Endothelial cell of umbilical vein (primary cell): ENCODE results near the gene OR6C6.

Experiments used
- EZH2 ChIP-seq: IDR thresholded peaks from 2 replicates; pipeline ENCODE4 v1.6.1; 2012; ENCODE audit warnings: borderline replicate concordance, low read depth, mild to moderate bottlenecking, moderate library complexity, low read length, inconsistent platforms; ENCODE audit not compliant: severe bottlenecking
- FOS ChIP-seq: IDR thresholded peaks from 2 replicates; pipeline ENCODE4 v1.6.1; 2011; ENCODE audit warnings: mild to moderate bottlenecking, low read length, moderate library complexity, borderline replicate concordance; ENCODE audit not compliant: insufficient read depth
- GATA2 ChIP-seq: IDR thresholded peaks from 2 replicates; pipeline ENCODE4 v1.7.0; 2011; ENCODE audit warnings: low read depth, mild to moderate bottlenecking, moderate library complexity, mixed read lengths, low read length; ENCODE audit not compliant: insufficient read length, insufficient read depth
- JUN ChIP-seq: IDR thresholded peaks from 2 replicates; pipeline ENCODE4 v1.6.1; 2011; ENCODE audit warnings: borderline replicate concordance, low read depth; ENCODE audit not compliant: insufficient read length, insufficient read depth
- MYC ChIP-seq: IDR thresholded peaks from one replicate; pipeline ENCODE4 v1.6.1; 2011; ENCODE audit warnings: mild to moderate bottlenecking, low read depth, low read length
- POLR2A ChIP-seq: IDR thresholded peaks from 2 replicates; pipeline ENCODE4 v1.6.1; 2012; ENCODE audit warnings: low read depth, mild to moderate bottlenecking, control low read depth, low read length
- POLR2AphosphoS5 ChIP-seq: IDR thresholded peaks from 2 replicates; pipeline ENCODE4 v1.6.1; 2012; ENCODE audit warnings: low read depth, mild to moderate bottlenecking, control low read depth, low read length, moderate library complexity; ENCODE audit not compliant: insufficient read depth
- TF ChIP-seq, protein P1 (sequence below), 2 donors: IDR thresholded peaks; 1 replicate in 1 of 2; 2 replicates in 1 of 2; pipeline ENCODE4 v1.5.1; 2011; ENCODE audit warnings: low read length in 2 of 2, mild to moderate bottlenecking in 2 of 2, moderate library complexity in 2 of 2, control low read depth in 1 of 2, inconsistent platforms in 1 of 2, low read depth in 1 of 2; ENCODE audit not compliant: insufficient read depth in 1 of 2; ENCODE audit errors: extremely low read depth in 1 of 2
- TF ChIP-seq, protein P2 (sequence below): IDR thresholded peaks from 2 replicates; pipeline ENCODE4 v1.6.1; 2011; ENCODE audit not compliant: insufficient read depth, insufficient read length

DNA sequence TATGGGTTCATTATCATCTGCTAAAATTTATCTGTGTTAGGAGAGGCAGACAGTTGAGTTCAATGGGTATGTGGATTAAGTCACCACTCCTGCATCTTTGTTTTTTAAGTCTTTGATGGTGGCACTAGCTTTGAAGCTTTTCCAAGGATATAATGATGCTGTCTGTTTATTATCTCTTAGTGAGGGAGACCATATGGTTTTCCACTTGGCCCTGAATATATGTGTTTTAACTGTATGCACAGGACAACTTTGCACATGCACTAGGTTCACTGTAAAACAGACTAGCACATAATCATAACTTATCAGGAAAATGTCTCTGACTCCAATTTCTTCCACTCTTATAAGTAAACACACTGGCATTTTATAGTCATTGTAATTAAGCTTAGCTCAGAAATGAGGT, 43.1 kb downstream of the OR6C6 start:
- TF ChIP-seq, protein P1, sequence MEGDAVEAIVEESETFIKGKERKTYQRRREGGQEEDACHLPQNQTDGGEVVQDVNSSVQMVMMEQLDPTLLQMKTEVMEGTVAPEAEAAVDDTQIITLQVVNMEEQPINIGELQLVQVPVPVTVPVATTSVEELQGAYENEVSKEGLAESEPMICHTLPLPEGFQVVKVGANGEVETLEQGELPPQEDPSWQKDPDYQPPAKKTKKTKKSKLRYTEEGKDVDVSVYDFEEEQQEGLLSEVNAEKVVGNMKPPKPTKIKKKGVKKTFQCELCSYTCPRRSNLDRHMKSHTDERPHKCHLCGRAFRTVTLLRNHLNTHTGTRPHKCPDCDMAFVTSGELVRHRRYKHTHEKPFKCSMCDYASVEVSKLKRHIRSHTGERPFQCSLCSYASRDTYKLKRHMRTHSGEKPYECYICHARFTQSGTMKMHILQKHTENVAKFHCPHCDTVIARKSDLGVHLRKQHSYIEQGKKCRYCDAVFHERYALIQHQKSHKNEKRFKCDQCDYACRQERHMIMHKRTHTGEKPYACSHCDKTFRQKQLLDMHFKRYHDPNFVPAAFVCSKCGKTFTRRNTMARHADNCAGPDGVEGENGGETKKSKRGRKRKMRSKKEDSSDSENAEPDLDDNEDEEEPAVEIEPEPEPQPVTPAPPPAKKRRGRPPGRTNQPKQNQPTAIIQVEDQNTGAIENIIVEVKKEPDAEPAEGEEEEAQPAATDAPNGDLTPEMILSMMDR (IDR thresholded peaks at IDR 0.05; ENCODE audit: extremely low read depth in 1 of 2, insufficient read depth in 1 of 2, low read depth in 1 of 2, low read length in 2 of 2), result no peak
- TF ChIP-seq POLR2A (no peak), FOS (no peak), EZH2 (no peak), POLR2AphosphoS5 (no peak), JUN (no peak), MYC (no peak), GATA2 (no peak)
- TF ChIP-seq, protein P2, sequence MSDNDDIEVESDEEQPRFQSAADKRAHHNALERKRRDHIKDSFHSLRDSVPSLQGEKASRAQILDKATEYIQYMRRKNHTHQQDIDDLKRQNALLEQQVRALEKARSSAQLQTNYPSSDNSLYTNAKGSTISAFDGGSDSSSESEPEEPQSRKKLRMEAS, result no peak
